GM18508 (cell line): ENCODE measurements around the gene ROR2.

Experiments used
- ATAC-seq: cut with Tn5 transposase; IDR thresholded peaks from one replicate; pipeline ENCODE4 v1.9.1; 2021; ENCODE audit warnings: moderate number of reproducible peaks; ENCODE audit not compliant: insufficient read depth, unreplicated experiment

Gene ROR2

DNA sequence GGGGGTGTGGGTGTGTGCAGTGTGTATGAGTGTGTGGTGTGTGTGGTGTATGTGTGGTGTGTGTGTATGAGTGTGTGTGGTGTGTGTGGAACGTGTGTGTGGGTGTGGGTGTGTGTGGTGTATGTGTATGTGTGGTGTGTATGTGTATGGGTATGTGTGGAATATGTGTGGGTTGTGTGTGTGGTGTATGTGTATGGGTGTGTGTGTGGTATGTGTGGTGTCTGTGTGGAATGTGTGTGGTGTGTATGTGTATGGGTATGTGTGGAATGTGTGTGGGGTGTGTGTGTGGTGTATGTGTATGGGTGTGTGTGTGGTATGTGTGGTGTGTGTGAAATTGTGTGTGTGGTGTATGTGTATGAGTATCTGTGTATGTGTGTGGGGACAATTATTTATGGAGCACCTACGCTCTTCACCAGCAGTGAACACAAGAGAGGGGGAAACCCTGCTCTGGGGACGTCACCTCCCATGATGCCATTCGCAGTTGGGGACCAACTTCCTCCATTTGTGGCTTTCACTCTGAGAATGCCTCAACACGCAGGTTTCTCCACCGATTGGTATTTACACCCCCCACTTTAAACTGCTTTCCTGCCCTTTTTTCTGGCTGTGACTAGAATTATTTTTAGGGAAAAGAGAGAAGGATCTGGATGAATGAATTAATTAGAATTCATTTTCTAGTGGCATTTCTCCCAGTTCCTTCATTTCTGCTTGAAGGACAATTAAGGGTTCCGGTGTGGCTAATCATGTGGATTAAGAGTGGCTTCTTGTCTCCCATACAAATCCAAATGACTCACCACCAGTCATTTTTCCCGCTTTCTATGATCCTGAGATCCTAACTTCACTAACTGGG lies 238.1 kb downstream of the ROR2 start:
- peak; percentile 79 for ATAC-seq

GRCh38 chr9:91710158-91710557 lies 239.9 kb downstream of the ROR2 start:
- ATAC-seq = no peak

- ATAC-seq = no peak
These were observed 244.6 kb downstream of the ROR2 start for GRCh38 chr9:91705386-91705785.

DNA sequence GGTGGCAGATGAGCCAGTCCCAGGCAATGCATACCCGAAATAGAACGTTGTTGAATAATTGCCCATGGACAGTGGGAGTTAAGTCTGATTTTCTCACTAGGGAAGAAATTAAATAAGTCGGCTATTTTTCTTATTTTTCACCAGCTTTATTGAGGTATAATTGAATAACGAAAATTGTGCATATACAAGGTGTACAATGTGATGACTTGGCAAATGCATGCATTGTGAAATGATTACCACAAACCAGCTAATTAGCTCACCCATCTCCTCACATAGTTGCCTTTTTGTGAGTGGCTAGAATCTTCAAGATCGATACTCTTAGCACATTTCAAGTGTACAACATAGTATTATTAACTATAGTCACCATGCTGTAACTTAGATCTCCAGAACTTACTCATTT lies 249.6 kb downstream of the ROR2 start:
- no peak for ATAC-seq

DNA sequence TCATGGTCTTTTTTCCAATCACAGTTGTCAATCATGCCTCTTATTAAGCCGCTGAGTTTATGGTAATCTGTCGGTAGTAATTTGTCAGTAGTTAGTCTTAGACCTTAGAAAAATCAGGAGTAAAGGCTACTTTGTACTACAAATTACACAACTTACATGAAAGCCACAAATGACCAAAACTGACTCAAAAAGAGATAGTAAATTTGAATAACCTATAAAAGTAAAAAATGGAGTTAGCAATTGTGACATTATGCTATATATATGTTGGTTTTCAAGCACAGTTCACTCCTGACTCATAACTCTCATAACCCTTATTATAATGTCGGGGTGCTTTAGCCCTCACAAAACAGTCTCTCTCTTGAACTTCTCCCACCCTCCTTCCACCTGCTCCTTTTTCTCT lies 251.8 kb downstream of the ROR2 start:
- no peak for ATAC-seq

GRCh38 chr9:91697201-91697600 lies 252.8 kb downstream of the ROR2 start:
- no peak for ATAC-seq

GRCh38 chr9:91694081-91694870 lies 255.8 kb downstream of the ROR2 start:
- ATAC-seq = no peak

- ATAC-seq = no peak
These were observed 256.8 kb downstream of the ROR2 start for GRCh38 chr9:91693226-91693625.

- ATAC-seq = no peak
These were observed 259.3 kb downstream of the ROR2 start for GRCh38 chr9:91690540-91691249.

- ATAC-seq = no peak
These were observed 261.0 kb downstream of the ROR2 start for GRCh38 chr9:91689006-91689405.

DNA sequence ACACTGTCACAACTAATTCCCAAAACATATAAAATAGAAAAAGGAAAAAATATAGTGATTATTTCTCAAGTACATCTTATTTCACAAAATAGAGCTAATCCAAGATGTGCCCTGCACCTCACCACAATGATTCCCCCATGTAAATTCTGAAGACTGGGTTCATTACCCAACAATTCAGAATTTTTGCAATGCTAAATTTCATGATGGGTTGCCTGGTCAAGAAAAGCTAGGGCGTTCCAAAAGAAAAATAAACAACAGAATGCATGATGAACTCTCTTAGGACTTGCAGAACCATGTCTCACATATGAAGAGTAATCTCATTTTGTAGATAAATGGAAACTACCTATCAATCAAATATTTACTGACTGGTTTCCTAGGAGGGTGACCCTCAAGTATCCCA lies 266.8 kb downstream of the ROR2 start:
- no peak for ATAC-seq

DNA sequence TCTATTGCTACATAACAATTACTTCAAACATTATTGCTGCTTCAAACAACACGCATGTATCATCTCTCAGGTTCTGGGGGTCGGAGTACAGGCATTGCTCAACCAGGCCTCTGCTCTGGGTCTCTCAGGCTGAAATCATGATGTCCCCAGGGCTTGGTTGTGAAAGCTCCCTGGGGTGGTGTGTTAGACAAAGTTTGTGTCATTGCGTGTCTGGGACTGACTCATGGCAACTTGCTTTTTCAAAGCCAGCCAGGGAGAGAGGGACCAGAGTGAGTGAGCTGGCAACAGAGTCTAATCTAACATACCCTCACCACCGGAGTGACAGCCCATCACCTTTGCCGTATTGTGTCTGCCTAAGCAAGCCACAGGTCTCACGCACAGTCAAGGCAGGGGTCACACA lies 267.2 kb downstream of the ROR2 start:
- no peak for ATAC-seq

DNA sequence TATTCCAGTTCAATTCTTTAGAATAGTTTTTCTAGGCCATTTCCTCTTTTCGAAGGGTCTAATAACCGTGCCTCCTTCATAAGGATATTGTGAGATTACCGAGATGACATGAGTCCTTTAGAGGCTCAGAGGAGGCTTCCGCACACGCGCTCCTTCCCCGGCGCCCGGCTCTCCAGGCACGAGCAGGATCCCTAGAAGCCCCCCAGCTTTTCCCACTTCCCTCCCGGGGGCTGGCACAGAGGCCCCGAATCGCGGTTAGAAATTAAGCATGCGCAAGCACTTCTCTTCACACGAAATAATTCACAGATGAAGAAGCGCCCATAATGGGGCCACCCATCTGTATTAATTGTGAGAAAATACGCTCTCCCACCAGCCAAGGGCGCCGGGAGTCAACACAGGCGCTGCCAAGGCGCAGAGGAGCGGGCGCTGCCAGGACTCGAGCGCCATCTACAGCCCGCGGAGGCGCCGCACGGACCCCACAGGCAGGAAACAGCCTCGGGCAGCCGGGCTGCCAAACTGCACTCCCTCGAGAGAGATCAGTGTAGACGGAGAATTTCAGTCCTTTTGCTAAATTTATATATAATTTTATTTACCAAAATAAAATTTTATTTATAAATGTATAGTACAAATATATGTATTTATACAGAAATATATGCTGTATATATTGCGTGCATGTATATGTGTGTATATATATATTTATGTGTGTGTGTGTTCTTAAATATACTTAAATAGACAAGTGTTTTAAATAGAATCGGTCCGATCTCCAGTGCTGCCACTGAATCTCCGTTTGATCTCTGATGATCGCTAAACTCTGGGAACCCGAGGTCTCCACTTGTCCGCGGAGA lies 268.3 kb downstream of the ROR2 start:
- no peak for ATAC-seq

GRCh38 chr9:91680998-91681397 lies 269.0 kb downstream of the ROR2 start:
- ATAC-seq = no peak

DNA sequence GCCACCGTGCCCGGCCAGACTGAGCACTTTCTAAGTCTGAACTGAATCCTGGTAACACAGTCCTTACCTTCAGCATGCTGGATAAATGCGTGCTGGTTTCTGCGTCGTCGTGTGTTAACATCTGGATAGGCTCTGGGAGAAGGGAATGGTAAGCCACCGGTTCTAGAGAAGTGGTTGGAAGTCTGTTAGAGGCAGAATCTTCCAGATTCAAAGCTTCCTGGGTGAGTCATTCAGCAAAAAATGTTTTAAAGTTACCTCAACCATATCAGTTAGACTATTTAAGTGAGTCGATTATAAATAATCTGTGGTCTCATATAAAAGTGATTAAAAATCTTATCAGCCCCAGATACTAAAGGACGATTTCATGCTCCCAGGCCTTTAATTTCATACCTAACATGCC lies 269.9 kb downstream of the ROR2 start:
- no peak for ATAC-seq

GRCh38 chr9:91678807-91679580 lies 271.0 kb downstream of the ROR2 start:
- ATAC-seq = no peak

DNA sequence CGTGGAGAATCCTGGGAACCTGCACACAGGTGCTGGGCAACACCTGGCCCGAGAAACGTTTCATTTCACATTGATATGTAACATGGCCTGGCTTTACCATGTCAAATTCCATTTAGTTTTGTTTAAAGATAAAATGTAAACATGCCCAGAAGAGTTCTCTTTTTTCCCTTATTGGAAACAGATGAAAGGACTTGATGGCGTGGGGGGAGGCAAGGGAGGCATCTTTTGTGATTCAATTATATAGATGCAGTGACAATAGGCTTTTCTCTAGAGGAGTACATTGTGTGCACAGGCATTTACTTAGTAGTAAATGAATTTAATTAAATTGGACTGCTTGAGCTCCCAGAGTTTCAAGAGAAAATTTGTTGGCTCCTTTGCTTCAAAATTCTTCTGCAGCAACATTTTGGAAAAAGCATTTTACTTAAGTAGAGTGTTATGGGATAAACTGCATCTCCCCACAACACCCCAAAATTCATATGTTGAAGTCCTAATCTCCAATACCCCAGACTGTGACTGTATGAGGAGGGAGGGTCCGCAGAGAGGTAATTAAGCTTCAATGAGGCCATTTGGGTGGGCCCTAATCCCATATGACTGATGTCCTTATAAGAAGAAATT lies 272.1 kb downstream of the ROR2 start:
- no peak for ATAC-seq

DNA sequence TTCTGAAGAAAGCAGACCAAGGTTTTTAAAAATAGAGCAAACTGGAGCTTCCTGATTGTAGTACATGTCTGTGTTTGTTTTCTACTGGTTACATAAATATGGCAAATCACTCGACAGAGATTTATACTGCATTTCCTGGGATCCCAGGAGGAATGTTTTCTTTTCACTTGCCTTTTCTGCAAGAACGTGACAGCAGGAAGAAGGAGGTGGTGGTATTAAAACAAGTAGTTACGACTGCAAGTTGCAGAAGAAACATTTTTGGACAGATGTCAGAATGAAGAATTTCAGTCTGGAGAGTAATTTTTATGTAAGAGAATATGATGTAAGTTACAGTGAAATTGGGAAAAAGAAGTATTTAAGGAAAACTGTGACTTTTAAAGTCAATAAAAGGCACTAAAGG lies 272.7 kb downstream of the ROR2 start:
- ATAC-seq = no peak

DNA sequence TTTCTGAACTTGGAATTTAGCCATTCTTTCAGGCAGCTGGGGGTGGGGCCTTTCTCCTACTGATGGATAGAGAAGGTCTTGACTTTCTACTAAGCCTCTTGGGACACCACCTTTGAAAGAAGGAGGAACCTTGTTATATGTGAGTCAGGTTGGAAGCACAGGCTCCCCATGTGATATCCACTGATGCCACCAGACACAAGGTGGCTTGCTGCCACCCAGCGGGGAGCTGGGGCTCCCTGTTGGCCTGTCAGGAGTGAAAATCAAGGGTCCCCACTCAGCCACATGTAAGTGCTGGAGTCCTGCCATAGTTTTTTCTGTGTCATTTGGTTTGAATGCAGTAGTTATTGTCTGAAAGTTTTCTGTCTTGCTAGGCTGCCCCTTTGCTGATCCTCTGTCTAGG lies 274.0 kb downstream of the ROR2 start:
- no peak for ATAC-seq
